ENCODE measurements around the gene SFXN3. TPM values are rescaled to one million over a fixed set of nuclear protein-coding genes. Genes with fewer than 3 reads are reported as not detected.

Gene SFXN3
- total RNA-seq, 2 donors from 2014 or later, result 8.8 to 18.1 TPM

DNA sequence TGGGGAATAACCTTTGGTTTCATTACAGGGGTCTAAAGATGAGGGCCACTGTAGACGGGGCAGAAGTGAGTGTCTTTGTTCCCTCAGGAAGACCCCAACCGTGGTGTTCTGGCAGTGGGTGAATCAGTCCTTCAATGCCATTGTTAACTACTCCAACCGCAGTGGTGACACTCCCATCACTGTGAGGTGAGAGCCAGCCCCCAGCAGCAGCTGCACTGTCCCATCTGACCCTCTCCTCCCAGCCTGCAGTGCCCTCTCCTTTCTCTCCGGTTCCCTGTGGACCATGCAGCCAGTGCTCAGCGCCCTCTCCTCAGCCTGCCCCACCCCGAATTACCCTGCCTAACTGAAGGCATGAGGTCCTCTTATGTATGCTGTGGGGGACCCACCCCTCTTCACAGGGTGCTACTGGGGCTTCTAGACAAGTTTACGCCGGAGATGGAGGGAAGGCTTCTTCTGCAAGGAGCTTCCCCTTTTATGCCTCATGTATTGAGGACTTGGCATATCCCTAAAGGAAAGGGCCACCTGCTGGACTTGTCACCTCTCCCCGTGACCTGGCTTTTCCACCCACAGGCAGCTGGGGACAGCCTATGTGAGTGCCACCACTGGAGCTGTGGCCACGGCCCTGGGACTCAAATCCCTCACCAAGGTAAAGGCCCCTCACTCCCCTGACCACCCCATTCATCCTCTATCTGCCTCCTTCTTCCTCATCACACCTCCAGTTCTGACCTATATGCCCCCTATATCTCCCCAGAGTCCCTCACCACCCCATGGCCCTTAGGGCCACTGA, 5.1 kb downstream of the SFXN3 start:
- H3K27me3 ChIP-seq, result no peaks in the 10 kb centered on the region
- no peak overlapping the region for H3K4me3 ChIP-seq
- intact Hi-C loops (cut with DNase I), result no loop called here
- H3K27ac ChIP-seq, result no peak overlapping the region
- H3K9ac ChIP-seq (ENCODE audit: low read depth in 2 of 2, low read length in 2 of 2), result no peak overlapping the region
- peaks cover 6% of the 10 kb centered on the region for H3K36me3 ChIP-seq
- DNase-seq, result no peak
- no peaks in the 10 kb centered on the region for H3K9me3 ChIP-seq
- TF ChIP-seq, protein P1, sequence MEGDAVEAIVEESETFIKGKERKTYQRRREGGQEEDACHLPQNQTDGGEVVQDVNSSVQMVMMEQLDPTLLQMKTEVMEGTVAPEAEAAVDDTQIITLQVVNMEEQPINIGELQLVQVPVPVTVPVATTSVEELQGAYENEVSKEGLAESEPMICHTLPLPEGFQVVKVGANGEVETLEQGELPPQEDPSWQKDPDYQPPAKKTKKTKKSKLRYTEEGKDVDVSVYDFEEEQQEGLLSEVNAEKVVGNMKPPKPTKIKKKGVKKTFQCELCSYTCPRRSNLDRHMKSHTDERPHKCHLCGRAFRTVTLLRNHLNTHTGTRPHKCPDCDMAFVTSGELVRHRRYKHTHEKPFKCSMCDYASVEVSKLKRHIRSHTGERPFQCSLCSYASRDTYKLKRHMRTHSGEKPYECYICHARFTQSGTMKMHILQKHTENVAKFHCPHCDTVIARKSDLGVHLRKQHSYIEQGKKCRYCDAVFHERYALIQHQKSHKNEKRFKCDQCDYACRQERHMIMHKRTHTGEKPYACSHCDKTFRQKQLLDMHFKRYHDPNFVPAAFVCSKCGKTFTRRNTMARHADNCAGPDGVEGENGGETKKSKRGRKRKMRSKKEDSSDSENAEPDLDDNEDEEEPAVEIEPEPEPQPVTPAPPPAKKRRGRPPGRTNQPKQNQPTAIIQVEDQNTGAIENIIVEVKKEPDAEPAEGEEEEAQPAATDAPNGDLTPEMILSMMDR (IDR thresholded peaks at IDR 0.05), result no peak
- peaks cover 3% of the 10 kb centered on the region for H3K4me1 ChIP-seq

DNA sequence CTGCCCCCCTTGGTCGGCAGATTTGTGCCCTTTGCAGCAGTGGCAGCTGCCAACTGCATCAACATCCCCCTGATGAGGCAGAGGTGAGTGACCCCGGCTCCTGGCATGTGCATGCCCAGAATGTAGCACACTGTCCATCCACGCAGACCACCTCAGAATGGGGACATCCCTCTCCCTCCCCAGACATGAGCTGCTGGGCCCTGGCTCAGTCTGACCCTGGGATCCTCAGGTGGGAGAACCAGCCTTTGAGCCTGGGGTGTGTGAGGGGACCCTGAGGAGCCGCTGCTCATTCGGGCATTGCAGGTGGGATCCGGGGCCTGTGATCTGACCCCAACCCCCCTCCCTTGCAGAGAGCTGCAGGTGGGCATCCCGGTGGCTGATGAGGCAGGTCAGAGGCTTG, 5.7 kb downstream of the SFXN3 start:
- TF ChIP-seq, protein P1 (IDR thresholded peaks at IDR 0.05), result no peak
- no peak for DNase-seq
- H3K36me3 ChIP-seq, result peaks cover 6% of the 10 kb centered on the region
- H3K9me3 ChIP-seq, result no peaks in the 10 kb centered on the region
- no peak overlapping the region for H3K9ac ChIP-seq (ENCODE audit: low read depth in 2 of 2, low read length in 2 of 2)
- intact Hi-C loops (cut with DNase I), result no loop called here
- H3K4me1 ChIP-seq, result peaks cover 3% of the 10 kb centered on the region
- H3K27me3 ChIP-seq, result no peaks in the 10 kb centered on the region
- H3K4me3 ChIP-seq, result no peak overlapping the region
- H3K27ac ChIP-seq, result no peak overlapping the region

DNA sequence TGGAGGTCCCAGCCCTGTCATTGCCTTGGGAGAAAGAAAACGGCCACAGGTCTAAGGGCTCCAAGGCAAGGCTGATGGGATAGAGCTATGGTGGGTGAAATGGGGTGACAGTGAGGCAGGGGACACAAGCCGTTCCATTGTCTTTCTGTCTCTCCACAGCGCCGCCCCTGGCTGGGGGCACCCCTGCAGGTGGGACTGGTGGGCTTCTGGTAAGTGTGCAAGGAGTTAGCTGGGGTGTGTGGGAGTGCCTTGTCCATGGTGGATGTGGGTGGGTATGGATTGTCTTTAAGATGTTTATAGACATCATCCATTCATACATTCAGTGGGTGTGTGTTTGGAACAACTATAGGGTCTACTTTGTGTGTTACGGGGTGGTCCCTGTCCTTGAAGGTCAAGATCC, 7.5 kb downstream of the SFXN3 start:
- Histone ChIP-seq H3K27me3 (no peaks in the 10 kb centered on the region), H3K4me1 (no peaks in the 10 kb centered on the region), H3K4me3 (no peak overlapping the region), H3K27ac (no peak overlapping the region), H3K36me3 (peaks cover 6% of the 10 kb centered on the region), H3K9me3 (no peaks in the 10 kb centered on the region), H3K9ac (ENCODE audit: low read depth in 2 of 2, low read length in 2 of 2) (no peak overlapping the region)
- DNase-seq, result no peak
- intact Hi-C loops (cut with DNase I), result no loop called here
- TF ChIP-seq, protein P1 (IDR thresholded peaks at IDR 0.05), result no peak

DNA sequence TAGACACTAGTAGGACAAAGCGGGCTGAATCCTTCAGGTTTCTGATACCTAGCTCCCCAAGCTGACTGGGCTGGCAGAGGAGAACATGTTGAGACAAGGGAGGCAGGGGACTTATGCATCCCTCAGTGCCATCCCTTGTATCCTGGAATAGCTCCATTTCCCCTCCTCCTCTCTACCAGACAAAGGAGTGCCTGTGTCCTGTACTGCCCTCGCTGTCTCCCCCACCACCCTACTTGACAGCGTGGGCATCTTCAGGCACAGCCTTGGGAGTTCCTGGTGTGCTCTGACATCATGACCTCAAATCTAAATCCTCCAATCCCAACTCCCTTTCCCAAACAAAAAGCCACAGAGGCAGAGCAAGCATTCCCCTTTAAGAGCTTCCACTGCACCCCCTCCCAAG, 9.0 kb downstream of the SFXN3 start:
- Histone ChIP-seq H3K27ac (no peak overlapping the region), H3K27me3 (no peaks in the 10 kb centered on the region), H3K9ac (ENCODE audit: low read depth in 2 of 2, low read length in 2 of 2) (no peak overlapping the region), H3K4me1 (no peaks in the 10 kb centered on the region), H3K4me3 (no peak overlapping the region), H3K9me3 (no peaks in the 10 kb centered on the region), H3K36me3 (peaks cover 6% of the 10 kb centered on the region)
- intact Hi-C loops (cut with DNase I), result no loop called here
- DNase-seq, result no peak
- TF ChIP-seq, protein P1 (IDR thresholded peaks at IDR 0.05), result no peak

DNA sequence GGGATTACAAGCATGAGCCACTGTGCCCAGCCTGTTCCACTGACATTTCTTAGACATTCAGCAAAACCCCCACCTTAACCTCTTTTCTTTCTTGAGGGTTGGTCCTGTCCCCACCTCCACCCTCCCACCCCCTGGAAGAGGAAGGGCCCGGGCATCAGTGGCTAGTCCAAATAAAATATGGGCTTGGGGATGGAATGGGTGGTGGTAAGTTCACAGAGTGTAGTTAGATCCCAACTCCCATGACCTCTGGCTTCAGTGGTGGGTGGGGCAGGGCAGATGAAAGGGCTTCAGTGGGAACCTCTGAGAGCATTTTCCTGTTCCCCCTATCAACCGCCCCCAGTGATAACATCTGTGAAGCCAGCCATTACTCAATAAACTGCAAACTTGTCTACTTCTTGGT, 9.8 kb downstream of the SFXN3 start:
- intact Hi-C loops (cut with DNase I), result no loop called here
- no peak overlapping the region for H3K27ac ChIP-seq
- TF ChIP-seq, protein P1 (IDR thresholded peaks at IDR 0.05), result no peak
- H3K27me3 ChIP-seq, result no peaks in the 10 kb centered on the region
- no peaks in the 10 kb centered on the region for H3K4me1 ChIP-seq
- no peaks in the 10 kb centered on the region for H3K9me3 ChIP-seq
- peaks cover 6% of the 10 kb centered on the region for H3K36me3 ChIP-seq
- no peak for DNase-seq
- no peak overlapping the region for H3K9ac ChIP-seq (ENCODE audit: low read depth in 2 of 2, low read length in 2 of 2)
- no peak overlapping the region for H3K4me3 ChIP-seq

Data from colonic mucosa (tissue), 4 donors.